GDM1 (cell line): ENCODE data around the gene SAMD3.
"Not testable (repeated sequence)": the region's sequence is repeated elsewhere in the genome, so short reads cannot be mapped to it uniquely, and the experiment has no call there.

Experiments used
- DNase-seq: peaks from one replicate; lab custom pipeline; 2025; lab: John Stamatoyannopoulos, UW

SAMD3 gene

GRCh38 chr6:130211691-130212090, 11.1 kb downstream of the SAMD3 start:
- no peak for DNase-seq

GRCh38 chr6:130207979-130208649, 14.6 kb downstream of the SAMD3 start:
- DNase-seq = no peak

DNA sequence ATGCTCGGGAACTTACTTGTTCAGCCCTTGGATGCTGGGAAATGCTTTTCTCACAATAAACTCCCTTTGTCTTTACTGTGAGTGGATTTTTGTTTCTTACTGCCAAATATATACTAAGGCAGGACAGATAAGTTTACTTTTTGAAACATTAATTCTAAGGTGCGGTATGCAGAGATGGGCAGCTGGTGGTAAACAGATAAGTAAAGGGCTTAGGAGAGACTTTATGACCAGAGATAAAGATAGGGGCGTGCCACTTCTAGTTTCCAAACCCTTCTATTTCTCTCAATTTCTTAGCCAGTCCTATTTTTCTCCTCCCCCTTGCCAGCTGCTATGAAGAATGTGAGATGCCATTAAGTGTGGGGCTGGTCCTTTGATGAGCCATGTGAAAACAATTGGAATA, 16.3 kb downstream of the SAMD3 start:
- DNase-seq = no peak

DNA sequence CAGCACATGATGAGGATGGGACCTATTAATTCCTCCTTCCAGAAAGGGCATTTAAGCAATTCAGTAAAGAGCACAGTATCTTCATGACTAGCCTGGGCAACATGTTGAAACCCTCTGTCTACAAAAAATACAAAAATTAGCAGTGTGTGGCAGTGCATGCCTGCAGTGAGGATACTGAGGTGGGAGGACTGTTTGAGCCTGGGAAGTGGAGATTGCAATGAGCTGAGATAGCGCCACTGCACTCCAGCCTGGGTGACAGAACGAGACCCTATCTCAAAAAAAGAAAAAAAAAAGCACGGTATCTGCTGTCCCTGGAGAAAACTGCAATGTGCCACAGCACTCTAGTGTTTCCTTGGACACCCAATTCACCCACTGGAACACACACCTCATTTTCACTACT, 18.4 kb downstream of the SAMD3 start:
- no peak for DNase-seq

DNA sequence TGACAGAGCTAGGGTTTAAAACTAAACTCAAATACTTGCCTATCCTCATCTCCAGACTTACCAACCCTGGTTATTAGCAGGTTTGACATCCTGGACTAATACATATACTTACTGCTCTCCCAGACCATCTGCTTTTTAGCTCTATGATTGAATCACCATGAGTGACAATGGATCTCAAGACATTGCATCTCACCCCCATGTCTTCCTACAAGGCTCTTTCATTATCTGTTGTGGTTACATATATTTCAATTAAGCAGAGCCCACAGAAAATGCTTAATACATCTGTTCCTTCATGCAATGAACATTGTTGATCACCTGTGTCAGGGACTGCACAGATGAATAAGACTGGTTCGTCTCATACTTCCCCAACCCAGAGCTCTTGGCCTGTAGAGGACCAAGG, 19.4 kb downstream of the SAMD3 start:
- DNase-seq = no peak

DNA sequence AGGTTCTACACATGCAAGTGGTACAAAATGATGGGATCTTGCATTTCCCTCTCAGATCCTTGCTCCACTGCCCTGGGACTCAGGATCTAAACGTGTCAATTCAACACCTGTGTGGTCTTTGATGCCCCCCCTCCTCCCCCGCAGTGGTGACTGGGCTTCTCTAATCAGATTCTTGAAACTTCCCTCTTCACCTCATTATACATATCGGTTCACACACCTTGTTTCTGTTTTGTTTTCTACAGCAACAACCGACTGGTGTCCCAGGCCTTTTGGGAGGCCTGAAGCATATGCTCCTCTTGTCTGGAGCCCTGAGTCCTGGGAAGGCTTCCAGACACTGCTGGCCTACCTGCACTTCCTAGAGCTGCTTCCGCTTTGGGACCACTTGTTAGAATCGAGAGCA, 20.0 kb downstream of the SAMD3 start:
- DNase-seq = no peak

DNA sequence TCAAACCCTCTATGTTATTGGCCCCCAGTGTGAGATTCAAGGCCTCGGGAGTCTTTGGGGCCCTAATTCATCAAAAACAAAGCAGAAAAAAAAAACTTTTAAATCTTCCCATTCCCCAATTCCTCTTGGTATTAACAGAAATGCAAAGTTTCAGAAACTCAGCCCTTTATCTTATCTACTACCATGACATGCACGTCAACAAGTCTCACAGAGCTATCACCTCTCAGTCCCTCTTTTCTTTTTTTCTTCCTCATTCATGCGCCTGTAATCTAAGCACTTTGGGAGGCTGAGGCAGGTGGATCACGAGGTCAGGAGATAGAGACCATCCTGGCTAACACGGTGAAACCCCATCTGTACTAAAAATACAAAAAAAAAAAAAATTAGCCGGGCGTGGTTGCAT, 22.7 kb downstream of the SAMD3 start:
- DNase-seq = no peak

GRCh38 chr6:130198483-130199035, 24.2 kb downstream of the SAMD3 start:
- DNase-seq = no peak

DNA sequence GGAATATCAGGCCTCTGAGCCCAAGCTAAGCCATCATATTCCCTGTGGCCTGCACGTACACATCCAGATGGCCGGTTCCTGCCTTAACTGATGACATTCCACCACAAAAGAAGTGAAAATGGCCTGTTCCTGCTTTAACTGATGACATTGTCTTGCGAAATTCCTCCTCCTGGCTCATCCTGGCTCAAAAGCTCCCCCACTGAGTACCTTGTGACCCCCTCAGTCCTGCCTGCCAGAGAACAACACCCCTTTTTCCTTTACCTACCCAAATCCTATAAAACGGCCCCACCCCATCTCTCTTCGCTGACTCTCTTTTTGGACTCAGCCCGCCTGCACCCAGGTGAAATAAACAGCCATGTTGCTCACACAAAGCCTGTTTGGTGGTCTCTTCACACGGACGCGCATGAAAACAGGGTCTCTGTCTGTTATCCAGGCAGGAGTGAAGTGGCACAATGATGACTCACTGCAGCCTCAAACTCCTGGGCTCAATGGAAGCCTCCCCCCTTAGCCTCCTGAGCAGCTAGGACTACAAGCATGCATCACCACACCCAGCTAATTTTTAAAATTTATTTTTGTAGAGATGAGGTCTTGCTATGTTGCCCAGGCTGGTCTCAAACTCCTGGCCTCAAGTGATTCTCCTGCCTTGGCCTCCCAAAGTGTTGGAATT, 24.8 kb downstream of the SAMD3 start:
- not testable (repeated sequence) for DNase-seq

DNA sequence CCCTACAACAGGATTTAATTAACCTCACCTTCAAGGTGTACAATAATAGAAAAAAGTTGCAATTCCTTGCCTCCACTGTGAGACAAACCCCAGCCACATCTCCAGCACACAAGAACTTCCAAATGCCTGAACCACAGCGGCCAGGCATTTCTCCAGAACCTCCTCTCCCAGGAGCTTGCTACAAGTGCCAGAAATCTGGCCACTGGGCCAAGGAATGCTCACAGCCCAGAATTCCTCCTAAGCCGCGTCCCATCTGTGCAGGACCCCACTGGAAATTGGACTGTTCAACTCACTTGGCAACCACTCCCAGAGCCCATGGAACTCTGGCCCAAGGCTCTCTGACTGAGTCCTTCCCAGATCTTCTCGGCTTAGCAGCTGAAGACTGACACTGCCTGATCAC, 28.3 kb downstream of the SAMD3 start:
- not testable (repeated sequence) for DNase-seq

DNA sequence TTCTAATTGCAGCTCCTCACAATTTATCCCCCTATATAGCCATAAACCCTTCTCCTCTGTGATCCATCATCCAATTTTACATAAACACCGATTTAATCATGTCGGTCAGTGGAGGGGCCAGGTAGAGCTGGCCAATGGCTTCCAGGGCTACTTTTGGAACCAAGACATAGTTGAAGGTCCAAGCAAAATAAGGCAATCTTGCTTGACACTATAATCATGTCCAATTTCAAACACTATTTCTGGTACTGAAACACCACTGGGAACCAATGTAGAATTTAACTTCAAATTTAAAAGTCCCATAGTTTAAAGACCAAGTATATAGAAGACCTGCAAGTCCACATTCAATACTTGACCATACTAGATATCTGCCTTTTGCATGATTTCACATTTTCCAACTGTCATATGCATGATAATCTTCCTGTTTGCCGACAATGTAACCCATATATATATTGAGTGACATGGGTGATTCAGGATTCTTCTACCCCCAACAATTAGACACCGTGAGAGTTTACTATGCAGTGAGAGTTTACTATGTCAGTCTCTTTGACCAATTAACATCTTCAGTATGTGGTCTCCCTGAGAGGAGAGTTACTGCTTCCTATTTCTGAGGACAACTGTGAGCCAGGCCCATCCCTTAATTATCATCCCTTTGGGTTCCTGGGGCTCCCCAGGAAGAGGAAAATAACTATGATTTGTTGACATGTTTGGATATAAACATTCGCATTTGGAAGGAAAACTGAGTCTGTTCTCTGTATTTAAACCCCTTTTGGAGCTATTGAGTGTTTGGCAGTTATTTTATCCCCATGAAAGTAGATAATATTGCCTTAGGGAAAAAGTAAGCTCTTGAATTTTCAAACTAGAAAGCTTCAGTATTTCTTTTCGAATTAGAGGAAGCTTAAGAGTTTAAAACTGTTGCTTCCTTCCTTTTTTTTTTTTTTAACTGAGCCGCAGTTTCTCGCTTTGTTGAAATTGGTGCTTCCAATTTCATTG, 31.8 kb downstream of the SAMD3 start:
- no peak for DNase-seq

- DNase-seq = no peak
Measured at GRCh38 chr6:130189531-130190397, 33.0 kb downstream of the SAMD3 start.

DNA sequence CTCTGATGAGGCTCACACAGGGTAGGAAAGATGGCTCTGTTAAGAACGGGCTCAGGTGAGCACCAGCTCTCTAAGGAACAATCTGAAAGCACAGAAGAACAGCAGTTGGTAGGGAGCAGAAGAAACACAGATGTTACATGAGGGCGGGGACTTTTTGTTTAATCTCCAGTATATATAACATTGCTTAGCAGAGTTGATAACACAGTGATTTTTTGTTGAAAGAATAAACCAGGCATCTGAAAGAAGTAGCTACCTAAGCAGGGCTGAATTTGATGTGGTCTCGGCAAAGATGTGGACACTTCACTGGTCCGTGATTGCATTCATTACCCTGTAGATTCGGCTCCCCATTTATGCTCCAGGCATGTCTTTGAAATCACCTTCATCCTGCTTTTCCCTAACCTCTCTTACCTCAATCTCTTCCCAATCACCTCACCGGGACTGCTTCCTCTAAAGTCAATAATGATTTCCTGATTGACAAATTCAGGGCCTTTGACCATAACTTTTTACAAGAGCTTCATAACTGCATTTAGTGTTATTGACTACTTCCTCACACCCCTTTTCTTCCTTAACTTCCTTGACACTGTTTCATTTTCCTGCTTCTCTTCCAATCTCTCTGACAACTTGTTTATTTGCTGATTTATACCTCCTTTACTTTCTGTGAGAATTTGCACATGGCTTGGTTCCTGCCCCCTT, 34.4 kb downstream of the SAMD3 start:
- no peak for DNase-seq

DNA sequence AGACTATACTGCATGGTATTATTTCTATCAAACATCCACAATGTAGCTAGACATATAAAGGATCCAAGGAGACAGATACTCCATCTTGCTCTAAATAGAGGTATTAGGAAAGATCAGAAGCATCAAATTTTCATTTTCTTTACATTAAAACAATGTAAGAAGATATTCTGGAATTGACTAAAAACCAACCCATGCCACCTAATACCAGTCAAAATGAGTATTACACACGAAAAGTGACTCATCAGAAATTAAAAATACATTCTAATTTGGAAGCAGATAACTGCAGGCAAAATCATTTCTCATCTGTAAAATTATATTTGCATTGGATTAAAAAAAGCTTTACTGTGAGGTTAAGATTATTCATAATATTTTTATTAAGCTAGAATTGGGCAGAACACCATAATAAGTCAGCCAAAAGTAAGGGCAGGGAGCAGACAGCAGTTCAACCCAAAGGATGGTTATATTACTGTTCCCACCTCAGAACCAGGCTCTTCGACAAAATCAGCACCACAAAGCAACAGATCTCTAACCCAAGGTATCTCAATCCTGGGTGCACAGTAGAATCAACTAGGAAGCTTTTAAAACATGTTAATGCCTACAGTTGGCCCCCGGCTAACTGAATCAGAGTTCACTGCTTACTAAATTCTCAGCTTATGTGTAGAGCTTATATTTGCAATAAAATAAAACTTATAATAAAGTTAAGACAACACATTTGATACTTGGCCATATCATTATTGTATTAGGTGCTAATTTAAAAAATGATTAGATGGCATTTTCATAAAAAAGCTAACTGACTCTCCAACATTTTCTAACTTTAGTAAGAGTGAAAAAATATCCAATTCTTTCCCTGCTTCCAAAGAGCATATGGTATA, 35.2 kb downstream of the SAMD3 start:
- no peak for DNase-seq

GRCh38 chr6:130185658-130186057, 37.1 kb downstream of the SAMD3 start:
- no peak for DNase-seq

- no peak for DNase-seq
Measured at GRCh38 chr6:130183271-130184222, 39.2 kb downstream of the SAMD3 start.

- no peak for DNase-seq
Measured at GRCh38 chr6:130182466-130182865, 40.3 kb downstream of the SAMD3 start.

DNA sequence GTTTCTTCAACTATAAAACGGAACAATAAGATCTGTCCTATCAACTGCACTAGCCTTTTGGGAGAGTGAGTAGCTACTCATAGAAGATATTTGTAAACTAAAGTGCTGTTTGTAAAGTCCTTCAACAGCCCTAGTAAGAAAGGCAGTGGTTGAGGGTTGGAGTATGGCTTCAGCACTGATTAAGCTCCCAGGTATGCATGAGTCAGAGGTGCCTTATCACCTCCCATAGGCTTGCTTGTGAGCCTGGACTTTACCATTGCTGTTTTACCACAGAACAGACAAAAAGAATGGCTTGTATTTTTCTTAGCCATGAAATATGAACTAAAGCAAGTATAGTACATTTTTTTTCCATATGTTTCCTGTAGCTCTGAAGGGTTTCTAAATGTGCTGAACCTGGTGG, 44.1 kb downstream of the SAMD3 start:
- DNase-seq = no peak

DNA sequence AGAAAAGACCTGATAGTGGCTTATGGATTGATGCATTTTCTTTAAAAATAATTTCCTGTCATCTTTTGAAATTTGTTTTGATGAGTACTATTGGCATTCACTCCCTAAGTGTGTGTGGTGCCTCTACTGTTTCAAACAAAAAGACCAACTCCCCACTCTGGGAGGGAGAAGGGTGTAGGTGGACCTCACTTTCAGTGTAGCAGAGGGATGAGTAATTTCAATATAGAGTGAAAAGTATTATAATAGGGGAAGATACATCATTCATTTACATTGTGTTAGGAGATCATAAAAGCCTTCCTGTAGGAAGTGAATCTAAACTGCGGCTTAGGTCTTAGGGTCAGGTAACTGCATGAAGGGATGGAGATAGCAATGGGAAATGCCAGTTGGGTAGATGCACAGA, 46.4 kb downstream of the SAMD3 start:
- no peak for DNase-seq
